Right lobe of liver (tissue), 6 donors: ENCODE data around the gene MRPL24. TPM values are rescaled to one million over a fixed set of nuclear protein-coding genes. Genes with fewer than 3 reads are reported as not detected.

Experiments
- ATAC-seq, 4 donors: fragments of 200-7000 bp; cut with Tn5 transposase; one replicate each; pipeline ENCODE4 v1.9.1; 2020; ENCODE audit warnings: mild to moderate bottlenecking in 4 of 4, moderate library complexity in 4 of 4
- DNase-seq, 3 donors: peaks; one replicate each; pipeline ENCODE4 v3.0.0-alpha.2; 2020
- H3K27ac ChIP-seq, 3 donors: fragments of 200-600 bp; one replicate each; pipeline ENCODE4 v1.8.0; 2022
- H3K27me3 ChIP-seq, 2 donors: fragments of 200-600 bp; one replicate each; pipeline ENCODE4 v1.8.0; 2022
- H3K36me3 ChIP-seq, 4 donors: fragments of 200-600 bp; sonication (generic) in 1 of 4; one replicate each; pipeline versions ENCODE4 v1.5.1 to v1.8.0; 2017 to 2022; ENCODE audit warnings: control low read depth in 1 of 4
- H3K4me1 ChIP-seq, 4 donors: fragments of 200-600 bp; sonication (generic) in 1 of 4; one replicate each; pipeline versions ENCODE4 v1.5.1 to v1.8.0; 2017 to 2022; ENCODE audit warnings: control low read depth in 1 of 4
- H3K4me3 ChIP-seq, 3 donors: fragments of 200-600 bp; one replicate each; pipeline ENCODE4 v1.8.0; 2022
- H3K9me3 ChIP-seq, 4 donors: fragments of 200-600 bp; sonication (generic) in 1 of 4; one replicate each; pipeline versions ENCODE4 v1.5.1 to v1.8.0; 2017 to 2022; ENCODE audit warnings: control low read depth in 1 of 4
- POLR2A ChIP-seq: fragments of 450-650 bp; IDR thresholded peaks from one replicate; pipeline ENCODE4 v1.6.1; 2017; ENCODE audit warnings: antibody characterized with exemption, mild to moderate bottlenecking
- WGBS: methylation state at CpG from one replicate; pipeline ENCODE4 v1.1.6; 2018; ENCODE audit warnings: low coverage, low lambda C conversion rate; ENCODE audit not compliant: insufficient coverage; ENCODE audit errors: missing lambda C conversion rate; 5-methylcytosine and 5-hydroxymethylcytosine counted together
- intact Hi-C, 2 donors: fragments of 100-400 bp; cut with DNase I; formaldehyde crosslinking; loops; one replicate each; pipeline versions ENCODE4 v1.11.2 to v1.14.1; 2022
- long read RNA-seq: library from polyadenylated mRNA; unstranded; transcript quantifications from one replicate; pipeline ENCODE4 v2.0.0, GENCODE V29; 2019
- total RNA-seq, 6 experiments: library from RNA; depleted of rRNA in 2 of 6; stranded (reverse); fragments of >200 nt in 2 of 6; fragmentation: NEBNext Ultra II Directional in 3 of 6; extraction: Animal tissue kit (Norgen Biotek cat#: 25700) in 3 of 6; gene quantifications; one replicate each; pipeline versions ENCODE4 v1.1.0 to v1.2.4, GENCODE V29; 2016 to 2023
- TF ChIP-seq, protein P1 (sequence below), 4 donors: fragments of 200-600 bp in 3 of 4; fragments of 450-650 bp in 1 of 4; IDR thresholded peaks; one replicate each; pipeline versions ENCODE4 v1.5.1 to v1.8.0; 2016 to 2022; ENCODE audit warnings: antibody characterized with exemption in 4 of 4, mild to moderate bottlenecking in 2 of 4
- donor health status: DM: no; HTN: yes; CAD: no.
- donor health status: DM: no; HTN: no; CAD: no.
- donor health status: DM: no; HTN: no; CAD: no.
- donor health status: DM: no; HTN: yes; CAD: no.
- donor health status: DM: no; HTN: yes; CAD: no.

The MRPL24 gene
- 10 to 100 TPM; 47.2 to 83.2 (median 61.4) TPM for total RNA-seq
- long read RNA-seq, transcript MRPL24-202 (6 exons, 883 nt), result major isoform, 10 of 21 reads
- long read RNA-seq, transcript MRPL24-201 (6 exons, 883 nt), result minor isoform, 8 of 21 reads
- long read RNA-seq, partial matches to known transcripts, result 1 of 21 reads
- long read RNA-seq, other reads (novel, unspliced or antisense), result 1 of 21 reads

DNA sequence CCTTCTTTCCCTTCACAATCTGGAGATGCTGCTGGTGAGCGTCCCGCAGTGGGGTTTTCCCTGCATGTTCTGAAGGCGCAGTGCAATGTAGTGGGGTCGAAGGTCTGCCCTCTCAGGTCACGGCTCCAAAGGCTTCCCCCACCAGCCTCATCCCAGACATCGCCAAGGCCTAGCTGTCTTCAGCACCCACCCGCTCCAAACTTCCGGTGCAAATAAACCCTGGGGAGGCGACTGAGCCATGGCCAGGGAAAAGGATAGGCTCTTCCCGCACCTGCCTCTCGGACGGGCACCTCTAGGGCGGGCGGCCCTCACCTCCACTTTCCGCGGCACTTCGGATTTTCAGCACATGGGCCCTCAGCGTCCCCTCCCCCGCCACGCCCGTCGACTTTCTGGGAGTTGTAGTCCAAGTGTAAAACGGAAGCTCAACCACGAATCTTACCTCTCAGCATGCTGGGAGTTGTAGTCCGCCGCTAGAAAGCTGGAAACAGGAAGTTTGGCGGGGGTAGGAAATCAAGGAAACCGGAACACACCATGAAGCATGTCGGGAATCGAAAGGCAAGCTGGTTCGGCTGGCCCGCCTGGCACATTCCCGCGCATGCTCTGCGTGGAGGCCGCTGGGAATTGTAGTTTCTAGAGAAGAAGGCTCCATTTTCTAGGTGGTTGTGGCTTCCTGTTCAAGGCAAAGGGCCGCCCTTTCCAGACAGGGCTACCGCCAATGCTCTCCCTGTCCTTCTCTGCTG is at the start of gene MRPL24:
Gene MRPL24, minus strand, starts transcription at position 348 of the 740 bp plus-strand sequence. CDS start 2,384 bp downstream, outside the sequence.
- peaks cover 0 to 34% (median 14%) of the 10 kb centered on the region in 4 donors for H3K36me3 ChIP-seq
- peak; percentile 96 to 98 (median 98) for DNase-seq

DNA sequence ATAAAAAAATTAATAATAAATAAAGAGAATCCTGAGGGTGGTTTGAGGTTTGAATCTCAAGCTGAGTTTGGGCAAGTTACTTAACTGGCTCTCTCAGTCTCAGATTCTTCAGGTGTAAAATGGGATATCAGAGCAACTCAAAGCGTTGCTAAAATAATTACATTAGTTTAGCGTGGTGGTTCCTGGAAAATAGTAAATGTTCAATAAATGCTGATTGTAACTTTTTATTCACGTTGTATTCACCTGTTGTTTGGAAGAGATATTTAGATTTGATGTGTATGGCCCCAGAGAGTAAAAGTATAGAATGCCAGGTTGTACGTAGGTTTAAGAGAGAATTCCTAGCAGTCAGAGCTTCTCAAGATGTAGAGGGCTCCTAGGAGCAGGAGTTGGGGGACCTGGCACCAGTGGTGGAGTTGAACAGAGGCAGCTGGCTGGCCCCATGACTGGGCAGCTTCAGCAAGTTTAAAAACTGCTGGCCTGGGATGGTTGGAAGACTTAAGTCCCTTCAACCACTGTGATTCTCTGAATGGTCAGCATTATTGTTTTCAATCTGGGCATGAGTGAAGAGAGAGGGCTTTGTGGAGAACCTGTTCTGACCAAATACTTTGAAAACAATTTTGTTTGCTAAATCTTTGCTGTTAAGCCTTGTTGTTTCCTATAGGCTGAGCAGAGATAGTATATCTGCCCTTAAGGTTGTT is 48.9 kb upstream of the MRPL24 start:
- ATAC-seq (no peak), DNase-seq (no peak)
- TF ChIP-seq POLR2A, result no peak
- TF ChIP-seq, protein P1, sequence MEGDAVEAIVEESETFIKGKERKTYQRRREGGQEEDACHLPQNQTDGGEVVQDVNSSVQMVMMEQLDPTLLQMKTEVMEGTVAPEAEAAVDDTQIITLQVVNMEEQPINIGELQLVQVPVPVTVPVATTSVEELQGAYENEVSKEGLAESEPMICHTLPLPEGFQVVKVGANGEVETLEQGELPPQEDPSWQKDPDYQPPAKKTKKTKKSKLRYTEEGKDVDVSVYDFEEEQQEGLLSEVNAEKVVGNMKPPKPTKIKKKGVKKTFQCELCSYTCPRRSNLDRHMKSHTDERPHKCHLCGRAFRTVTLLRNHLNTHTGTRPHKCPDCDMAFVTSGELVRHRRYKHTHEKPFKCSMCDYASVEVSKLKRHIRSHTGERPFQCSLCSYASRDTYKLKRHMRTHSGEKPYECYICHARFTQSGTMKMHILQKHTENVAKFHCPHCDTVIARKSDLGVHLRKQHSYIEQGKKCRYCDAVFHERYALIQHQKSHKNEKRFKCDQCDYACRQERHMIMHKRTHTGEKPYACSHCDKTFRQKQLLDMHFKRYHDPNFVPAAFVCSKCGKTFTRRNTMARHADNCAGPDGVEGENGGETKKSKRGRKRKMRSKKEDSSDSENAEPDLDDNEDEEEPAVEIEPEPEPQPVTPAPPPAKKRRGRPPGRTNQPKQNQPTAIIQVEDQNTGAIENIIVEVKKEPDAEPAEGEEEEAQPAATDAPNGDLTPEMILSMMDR (IDR thresholded peaks at IDR 0.05), result no peak
- H3K4me3 ChIP-seq, result no peak overlapping the region
- intact Hi-C loops, result no loop called here
- H3K27me3 ChIP-seq, result no peaks in the 10 kb centered on the region
- no peaks in the 10 kb centered on the region for H3K9me3 ChIP-seq
- 69% methylated on average over 4 of the region's 4 CpGs for WGBS
- peaks cover 0 to 2% (median 0%) of the 10 kb centered on the region in 4 donors for H3K4me1 ChIP-seq
- peaks cover 4 to 65% (median 21%) of the 10 kb centered on the region in 4 donors for H3K36me3 ChIP-seq
- no peak overlapping the region for H3K27ac ChIP-seq

More for the DNA sequence above, at the start of gene MRPL24:
- TF ChIP-seq, protein P1 (IDR thresholded peaks at IDR 0.05), result no peak
- peak; percentile 51 for TF ChIP-seq POLR2A
- peak; percentile 91 to 95 (median 92) for ATAC-seq
- Histone ChIP-seq H3K9me3 (no peaks in the 10 kb centered on the region), H3K27ac (peak within 1 kb of the TSS; percentile 58 to 83 (median 61)), H3K4me1 (peaks cover 0 to 15% (median 6%) of the 10 kb centered on the region in 4 donors), H3K4me3 (peak within 1 kb of the TSS; percentile 76 to 80 (median 80)), H3K27me3 (no peaks in the 10 kb centered on the region)
- intact Hi-C loops, result no loop called here
- WGBS, result under 1% methylated on average over 30 of the region's 38 CpGs

DNA sequence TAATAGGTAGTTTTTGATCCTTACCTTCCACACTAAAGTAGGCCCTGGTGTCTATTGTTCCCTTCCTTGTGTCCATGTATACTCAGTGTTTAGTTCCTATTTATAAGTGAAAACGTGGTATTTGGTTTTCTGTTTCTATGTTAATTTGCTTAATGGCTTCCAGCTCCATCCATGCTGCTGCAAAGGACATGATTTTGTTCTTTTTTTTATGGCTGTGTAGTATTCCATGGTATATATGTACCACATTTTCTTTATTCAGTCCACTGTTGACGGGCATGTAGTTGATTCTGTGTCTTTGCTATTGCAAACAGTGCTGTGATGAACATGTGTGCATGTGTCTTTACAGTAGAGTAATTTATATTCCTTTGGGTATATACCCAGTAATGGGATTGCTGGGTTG is 47.2 kb upstream of the MRPL24 start:
- H3K4me1 ChIP-seq, result no peaks in the 10 kb centered on the region
- no peaks in the 10 kb centered on the region for H3K9me3 ChIP-seq
- H3K4me3 ChIP-seq, result no peak overlapping the region
- H3K27me3 ChIP-seq, result no peaks in the 10 kb centered on the region
- WGBS, result 81% methylated on average over 2 of the region's 2 CpGs
- ATAC-seq, result no peak
- no peak for DNase-seq
- TF ChIP-seq POLR2A, result no peak
- TF ChIP-seq, protein P1 (IDR thresholded peaks at IDR 0.05), result no peak
- intact Hi-C loops, result no loop called here
- H3K36me3 ChIP-seq, result peaks cover 0 to 61% (median 26%) of the 10 kb centered on the region in 4 donors
- no peak overlapping the region for H3K27ac ChIP-seq

DNA sequence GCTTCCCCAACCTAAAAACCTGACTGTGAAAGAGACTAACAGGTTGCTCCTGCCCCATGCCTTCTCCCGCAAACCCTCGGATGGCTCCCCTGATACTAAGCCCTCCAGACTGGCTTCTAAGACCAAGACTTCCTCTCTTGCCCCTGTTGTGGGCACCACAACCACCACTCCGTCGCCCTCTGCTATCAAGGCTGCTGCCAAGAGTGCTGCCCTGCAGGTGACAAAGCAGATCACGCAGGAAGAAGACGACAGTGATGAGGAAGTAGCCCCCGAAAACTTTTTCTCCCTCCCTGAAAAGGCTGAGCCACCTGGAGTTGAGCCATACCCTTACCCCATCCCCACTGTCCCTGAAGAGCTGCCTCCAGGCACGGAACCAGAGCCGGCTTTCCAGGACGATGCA is 45.8 kb upstream of the MRPL24 start:
- peaks cover 0 to 6% (median 0%) of the 10 kb centered on the region in 4 donors for H3K4me1 ChIP-seq
- no peak for DNase-seq
- H3K27me3 ChIP-seq, result no peaks in the 10 kb centered on the region
- intact Hi-C loops, result no loop called here
- ATAC-seq, result no peak
- H3K4me3 ChIP-seq, result no peak overlapping the region
- H3K27ac ChIP-seq, result no peak overlapping the region
- TF ChIP-seq, protein P1 (IDR thresholded peaks at IDR 0.05), result no peak
- no peak for TF ChIP-seq POLR2A
- WGBS, result 72% methylated on average over 5 of the region's 10 CpGs
- no peaks in the 10 kb centered on the region for H3K9me3 ChIP-seq
- H3K36me3 ChIP-seq, result peaks cover 0 to 55% (median 21%) of the 10 kb centered on the region in 4 donors
